HUES64 (cell line): ENCODE data around the gene AMBRA1.

Experiments
- H3K27ac ChIP-seq: 2 replicates; pipeline ENCODE4 v1.7.0; 2013; ENCODE audit warnings: low read depth, low read length, inconsistent platforms
- H3K27me3 ChIP-seq: 2 replicates; pipeline ENCODE4 v1.6.1; 2013; ENCODE audit warnings: mild to moderate bottlenecking, low read length; ENCODE audit not compliant: insufficient read depth
- H3K36me3 ChIP-seq: 2 replicates; pipeline ENCODE4 v1.6.1; 2013; ENCODE audit warnings: mild to moderate bottlenecking, low read length; ENCODE audit not compliant: insufficient read depth
- H3K4me1 ChIP-seq: 2 replicates; pipeline ENCODE4 v1.6.1; 2013; ENCODE audit warnings: mild to moderate bottlenecking, low read length, moderate library complexity; ENCODE audit not compliant: insufficient read depth
- H3K4me3 ChIP-seq: 2 replicates; pipeline ENCODE4 v1.5.1; 2013; ENCODE audit warnings: mild to moderate bottlenecking, low read length, moderate library complexity
- H3K9ac ChIP-seq: 2 replicates; pipeline ENCODE4 v1.6.1; 2013; ENCODE audit warnings: mild to moderate bottlenecking, low read depth, low read length
- H3K9me3 ChIP-seq: 2 replicates; pipeline ENCODE4 v1.6.1; 2013; ENCODE audit warnings: low read depth, low read length; ENCODE audit not compliant: insufficient read depth
- WGBS: fragments of 150-250, 120-280 bp; methylation state at CpG from one replicate; pipeline ENCODE4 v1.1.7; 2013; ENCODE audit warnings: missing lambda C conversion rate; 5-methylcytosine and 5-hydroxymethylcytosine counted together

The AMBRA1 gene

DNA sequence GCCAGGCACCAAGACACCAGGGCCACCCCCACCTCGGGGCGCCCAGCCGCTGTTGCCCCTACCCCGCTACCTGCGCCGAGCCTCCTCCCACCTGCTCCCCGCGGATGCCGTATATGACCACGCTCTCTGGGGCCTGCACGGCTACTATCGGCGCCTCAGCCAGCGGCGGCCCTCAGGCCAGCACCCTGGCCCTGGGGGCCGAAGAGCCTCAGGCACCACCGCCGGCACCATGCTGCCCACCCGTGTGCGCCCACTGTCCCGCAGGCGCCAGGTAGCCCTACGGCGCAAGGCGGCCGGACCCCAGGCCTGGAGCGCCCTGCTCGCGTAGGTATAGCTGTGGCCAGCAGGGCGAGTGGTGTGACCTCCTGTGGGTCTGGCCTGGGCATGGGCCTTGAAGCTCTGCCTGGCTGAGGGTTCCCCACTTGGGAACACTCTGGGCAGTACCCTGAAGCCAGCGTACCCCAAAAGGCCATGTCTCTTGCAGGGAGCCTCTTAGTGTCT, 227.1 kb downstream of the AMBRA1 start:
- Histone ChIP-seq H3K27me3 (no peaks in the 10 kb centered on the region), H3K4me1 (peaks cover 12% of the 10 kb centered on the region; the same call in 1 of the 2 replicates), H3K4me3 (no peak overlapping the region), H3K27ac (no peak overlapping the region), H3K9ac (no peak overlapping the region), H3K36me3 (peaks cover 21% of the 10 kb centered on the region), H3K9me3 (no peaks in the 10 kb centered on the region)
- WGBS = 94% methylated on average over 31 of the region's 31 CpGs

- peaks cover 19% of the 10 kb centered on the region for H3K36me3 ChIP-seq
- no peaks in the 10 kb centered on the region for H3K9me3 ChIP-seq
- H3K27me3 ChIP-seq = no peaks in the 10 kb centered on the region
- no peak overlapping the region for H3K4me3 ChIP-seq
- H3K9ac ChIP-seq = no peak overlapping the region
- H3K4me1 ChIP-seq = peaks cover 15% of the 10 kb centered on the region; the same call in 1 of the 2 replicates
- H3K27ac ChIP-seq = no peak overlapping the region
- WGBS = 96% methylated on average over 22 of the region's 22 CpGs
These were observed 227.6 kb downstream of the AMBRA1 start for GRCh38 chr11:46366260-46366659.

- Histone ChIP-seq H3K27me3 (no peaks in the 10 kb centered on the region), H3K9ac (no peak overlapping the region), H3K4me1 (peaks cover 15% of the 10 kb centered on the region; the same call in 1 of the 2 replicates), H3K4me3 (no peak overlapping the region), H3K27ac (no peak overlapping the region), H3K36me3 (peaks cover 12% of the 10 kb centered on the region), H3K9me3 (no peaks in the 10 kb centered on the region)
- 89% methylated on average over 3 of the region's 3 CpGs for WGBS
These were observed 229.0 kb downstream of the AMBRA1 start for GRCh38 chr11:46364791-46365190.

GRCh38 chr11:46364056-46364455, 229.8 kb downstream of the AMBRA1 start:
- H3K27me3 ChIP-seq = no peaks in the 10 kb centered on the region
- H3K9ac ChIP-seq = no peak overlapping the region
- H3K27ac ChIP-seq = no peak overlapping the region
- WGBS = 92% methylated on average over 9 of the region's 9 CpGs
- no peak overlapping the region for H3K4me3 ChIP-seq
- H3K9me3 ChIP-seq = no peaks in the 10 kb centered on the region
- H3K36me3 ChIP-seq = peaks cover 11% of the 10 kb centered on the region
- H3K4me1 ChIP-seq = peaks cover 12% of the 10 kb centered on the region; the same call in 1 of the 2 replicates

DNA sequence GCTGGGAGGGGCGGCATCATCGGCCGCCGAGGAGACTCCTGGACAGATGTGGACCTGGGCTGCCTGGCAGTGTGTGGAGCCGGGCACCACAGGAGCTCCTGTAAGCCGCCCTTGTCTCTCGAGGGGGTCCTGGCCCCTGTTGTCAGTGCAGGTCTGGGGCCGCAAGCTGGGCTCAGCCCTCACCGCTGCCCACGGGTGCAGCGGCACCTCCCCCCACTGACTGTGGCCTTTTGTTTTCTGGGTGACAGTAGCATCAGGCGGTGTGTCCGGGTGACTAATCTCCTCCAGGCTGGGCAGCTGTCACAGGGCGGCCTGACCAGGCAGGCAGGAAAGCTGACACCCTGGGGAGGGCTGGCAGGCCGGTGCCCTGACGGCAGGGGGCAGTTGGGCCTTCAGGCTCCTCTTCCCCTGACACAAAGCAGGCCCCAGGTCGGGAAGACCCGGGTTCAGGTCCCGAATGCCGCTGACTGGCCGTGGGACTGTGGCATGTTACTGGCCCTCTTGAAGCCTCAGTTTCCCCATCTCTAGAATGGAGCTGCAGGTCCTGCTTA, 230.3 kb downstream of the AMBRA1 start:
- H3K4me3 ChIP-seq = no peak overlapping the region
- peaks cover 12% of the 10 kb centered on the region; the same call in 1 of the 2 replicates for H3K4me1 ChIP-seq

GRCh38 chr11:46363031-46363407, 230.8 kb downstream of the AMBRA1 start:
- no peaks in the 10 kb centered on the region for H3K27me3 ChIP-seq
- no peak overlapping the region; the same call in 1 of the 2 replicates for H3K9ac ChIP-seq
- H3K27ac ChIP-seq = 0 out of 2 replicates have a peak overlapping the region, but pooled peaks have one; percentile 35
- H3K4me3 ChIP-seq = no peak overlapping the region
- peaks cover 3% of the 10 kb centered on the region for H3K36me3 ChIP-seq
- peaks cover 12% of the 10 kb centered on the region; the same call in 1 of the 2 replicates for H3K4me1 ChIP-seq
- H3K9me3 ChIP-seq = no peaks in the 10 kb centered on the region
- WGBS = 71% methylated on average over 9 of the region's 9 CpGs

More for the DNA sequence above, 230.3 kb downstream of the AMBRA1 start:
- 88% methylated on average over 21 of the region's 21 CpGs for whole genome bisulfite sequencing
- peaks cover 8% of the 10 kb centered on the region for H3K36me3 ChIP-seq
- H3K9me3 ChIP-seq = no peaks in the 10 kb centered on the region
- no peaks in the 10 kb centered on the region for H3K27me3 ChIP-seq
- H3K9ac ChIP-seq = no peak overlapping the region
- H3K27ac ChIP-seq = no peak overlapping the region

- Histone ChIP-seq H3K27ac (0 out of 2 replicates have a peak overlapping the region, but pooled peaks have one; percentile 35), H3K4me1 (peaks cover 12% of the 10 kb centered on the region; the same call in 1 of the 2 replicates), H3K9ac (no peak overlapping the region; the same call in 1 of the 2 replicates), H3K36me3 (no peaks in the 10 kb centered on the region), H3K9me3 (no peaks in the 10 kb centered on the region), H3K27me3 (no peaks in the 10 kb centered on the region), H3K4me3 (no peak overlapping the region)
- 92% methylated on average over 20 of the region's 20 CpGs for WGBS
These were observed 231.4 kb downstream of the AMBRA1 start for GRCh38 chr11:46362156-46363030.

DNA sequence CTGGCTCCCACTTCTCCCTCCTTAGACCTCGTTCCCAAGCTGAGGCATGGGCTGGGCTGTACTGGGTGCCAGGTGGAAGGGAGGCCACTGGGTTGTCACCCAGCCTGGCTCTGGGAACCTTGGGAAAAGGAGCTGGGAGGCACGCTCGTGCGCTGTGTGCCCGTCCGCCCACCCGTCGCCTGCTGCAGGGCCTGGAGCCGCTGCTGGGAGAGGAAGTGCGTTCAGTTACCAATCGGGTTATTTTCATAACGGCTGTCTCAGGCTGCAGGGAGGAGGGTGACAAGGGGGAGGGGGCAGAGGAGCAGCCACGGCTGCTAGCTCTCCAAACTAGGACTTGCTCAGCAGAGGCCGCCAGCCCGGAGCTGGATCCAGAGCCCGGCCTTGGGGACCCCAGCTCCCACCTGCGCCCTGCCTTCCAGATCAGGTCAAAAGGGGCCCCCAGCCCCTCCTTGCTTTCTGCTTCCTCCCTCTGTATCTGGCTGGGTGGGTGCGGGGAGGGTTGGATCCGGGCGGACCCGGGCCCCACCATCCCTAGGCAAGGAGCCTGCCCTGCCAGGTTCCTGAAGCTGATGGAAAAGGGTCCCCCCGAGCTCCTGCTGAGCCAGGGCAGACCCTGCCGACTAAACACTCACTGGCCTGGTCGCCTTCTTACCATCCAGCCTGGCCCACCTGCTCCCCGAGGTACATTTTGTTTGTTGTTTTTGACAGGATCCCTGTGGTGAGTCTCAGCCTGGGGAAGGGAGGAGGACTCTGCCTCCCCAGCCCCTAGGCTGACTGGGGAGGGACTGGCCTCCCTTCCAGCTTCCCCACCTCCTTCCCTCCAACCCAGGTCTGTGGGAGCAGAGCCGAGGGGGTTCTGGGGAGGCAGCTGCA, 232.3 kb downstream of the AMBRA1 start:
- no peaks in the 10 kb centered on the region for H3K9me3 ChIP-seq
- no peak overlapping the region for H3K4me3 ChIP-seq
- H3K4me1 ChIP-seq = peaks cover 21% of the 10 kb centered on the region
- no peak overlapping the region for H3K9ac ChIP-seq
- 0 out of 2 replicates have a peak, but pooled peaks cover under 1% of the 10 kb centered on the region for H3K36me3 ChIP-seq
- 67% methylated on average over 24 of the region's 26 CpGs for WGBS
- peak overlapping the region; percentile 40; the same call in 1 of the 2 replicates for H3K27ac ChIP-seq
- H3K27me3 ChIP-seq = no peaks in the 10 kb centered on the region

DNA sequence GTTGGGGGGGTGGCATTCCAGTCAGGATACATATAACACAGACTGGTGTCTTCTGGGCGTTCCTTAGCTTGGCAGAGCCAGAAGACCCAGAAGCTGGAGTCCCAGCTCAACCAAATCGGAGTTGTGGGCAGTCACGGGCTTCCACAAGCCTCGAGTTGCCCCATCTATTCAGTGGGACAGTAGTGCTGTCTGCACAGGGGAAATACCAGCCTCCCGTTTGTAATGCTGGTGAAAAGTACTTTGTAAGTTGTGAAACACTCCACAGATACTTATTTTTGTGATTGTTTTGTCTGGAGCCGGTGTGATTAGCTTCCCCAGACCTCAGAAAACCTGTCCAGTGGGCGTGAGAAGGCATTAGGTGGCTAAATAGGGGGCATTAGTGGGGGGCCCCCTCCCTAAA, 232.9 kb downstream of the AMBRA1 start:
- H3K9me3 ChIP-seq = no peaks in the 10 kb centered on the region
- H3K9ac ChIP-seq = no peak overlapping the region
- WGBS = 90% methylated on average over 6 of the region's 7 CpGs
- H3K4me3 ChIP-seq = no peak overlapping the region
- H3K27me3 ChIP-seq = no peaks in the 10 kb centered on the region
- H3K36me3 ChIP-seq = 0 out of 2 replicates have a peak, but pooled peaks cover 5% of the 10 kb centered on the region
- peak overlapping the region; percentile 40; the same call in 1 of the 2 replicates for H3K27ac ChIP-seq
- peaks cover 23% of the 10 kb centered on the region for H3K4me1 ChIP-seq

DNA sequence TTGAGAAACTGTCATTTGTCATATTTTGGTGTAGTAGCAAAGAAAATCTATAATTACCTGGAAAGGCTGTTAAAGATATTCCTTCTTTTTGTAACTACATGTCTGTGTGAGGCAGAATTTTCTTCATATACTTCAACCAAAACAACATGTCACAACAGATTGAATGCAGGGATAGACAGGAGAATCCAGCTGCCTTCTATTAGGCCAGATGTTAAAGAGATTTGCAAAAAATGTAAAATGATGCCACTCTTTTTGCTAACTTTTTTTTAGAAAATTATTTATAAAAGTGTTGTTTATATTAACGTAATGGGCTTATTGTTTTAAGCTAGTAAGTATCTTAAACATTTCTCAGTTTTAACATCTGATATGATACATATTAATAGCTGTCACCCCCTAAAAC, 233.9 kb downstream of the AMBRA1 start:
- WGBS = no CpG with 5 or more reads among the region's 1 CpG
- Histone ChIP-seq H3K36me3 (0 out of 2 replicates have a peak, but pooled peaks cover 5% of the 10 kb centered on the region), H3K27me3 (no peaks in the 10 kb centered on the region), H3K27ac (no peak overlapping the region), H3K4me3 (no peak overlapping the region), H3K9me3 (no peaks in the 10 kb centered on the region), H3K9ac (no peak overlapping the region), H3K4me1 (peaks cover 23% of the 10 kb centered on the region)
